ENCODE data around the gene L3MBTL1. TPM values are rescaled to one million over a fixed set of nuclear protein-coding genes. Genes with fewer than 3 reads are reported as not detected.

The L3MBTL1 gene
- total RNA-seq, 1 donor from 2014 or later, result 6.0 TPM

DNA sequence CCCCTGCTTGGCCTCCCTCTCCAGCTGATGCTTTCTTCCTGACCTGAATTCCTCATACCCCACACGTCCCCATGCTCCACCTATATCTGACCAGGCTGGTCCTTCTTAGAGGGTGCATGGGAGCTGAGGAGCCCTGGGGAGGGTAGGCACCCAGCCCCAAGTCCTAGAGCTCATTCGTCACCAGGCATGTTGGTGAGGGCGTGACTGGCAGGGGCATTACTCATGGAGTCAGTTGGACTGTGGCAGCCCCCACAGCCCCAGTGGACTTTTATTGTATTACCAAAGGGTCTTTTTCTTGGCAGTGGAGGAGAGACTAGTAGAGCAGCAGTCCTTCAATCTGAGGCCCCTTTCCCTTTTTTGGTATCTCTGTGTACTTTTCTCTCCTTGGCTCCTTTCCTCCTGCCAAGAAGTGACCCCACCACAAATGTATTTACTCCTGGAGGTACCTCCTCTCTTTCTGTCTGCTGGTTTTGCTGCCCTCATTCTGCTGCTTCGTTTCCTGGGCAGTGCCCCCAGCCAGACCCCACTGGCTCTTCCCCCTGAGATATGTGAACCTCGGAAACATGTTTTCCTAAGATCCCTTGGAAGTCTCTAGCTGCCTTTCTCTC is 40.9 kb downstream of the L3MBTL1 start:
- no peaks in the 10 kb centered on the region for H3K36me3 ChIP-seq (ENCODE audit: control insufficient read depth, insufficient read depth, low read length)
- TF ChIP-seq, protein P1, sequence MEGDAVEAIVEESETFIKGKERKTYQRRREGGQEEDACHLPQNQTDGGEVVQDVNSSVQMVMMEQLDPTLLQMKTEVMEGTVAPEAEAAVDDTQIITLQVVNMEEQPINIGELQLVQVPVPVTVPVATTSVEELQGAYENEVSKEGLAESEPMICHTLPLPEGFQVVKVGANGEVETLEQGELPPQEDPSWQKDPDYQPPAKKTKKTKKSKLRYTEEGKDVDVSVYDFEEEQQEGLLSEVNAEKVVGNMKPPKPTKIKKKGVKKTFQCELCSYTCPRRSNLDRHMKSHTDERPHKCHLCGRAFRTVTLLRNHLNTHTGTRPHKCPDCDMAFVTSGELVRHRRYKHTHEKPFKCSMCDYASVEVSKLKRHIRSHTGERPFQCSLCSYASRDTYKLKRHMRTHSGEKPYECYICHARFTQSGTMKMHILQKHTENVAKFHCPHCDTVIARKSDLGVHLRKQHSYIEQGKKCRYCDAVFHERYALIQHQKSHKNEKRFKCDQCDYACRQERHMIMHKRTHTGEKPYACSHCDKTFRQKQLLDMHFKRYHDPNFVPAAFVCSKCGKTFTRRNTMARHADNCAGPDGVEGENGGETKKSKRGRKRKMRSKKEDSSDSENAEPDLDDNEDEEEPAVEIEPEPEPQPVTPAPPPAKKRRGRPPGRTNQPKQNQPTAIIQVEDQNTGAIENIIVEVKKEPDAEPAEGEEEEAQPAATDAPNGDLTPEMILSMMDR (IDR thresholded peaks at IDR 0.05; ENCODE audit: insufficient read depth, low read length, poor library complexity, severe bottlenecking), result no peak
- H3K27me3 ChIP-seq (ENCODE audit: control insufficient read depth, insufficient read depth, low read length), result no peaks in the 10 kb centered on the region
- DNase-seq (ENCODE audit: low read depth), result no peak
- no peak overlapping the region for H3K4me3 ChIP-seq (ENCODE audit: low read depth, low read length)

DNA sequence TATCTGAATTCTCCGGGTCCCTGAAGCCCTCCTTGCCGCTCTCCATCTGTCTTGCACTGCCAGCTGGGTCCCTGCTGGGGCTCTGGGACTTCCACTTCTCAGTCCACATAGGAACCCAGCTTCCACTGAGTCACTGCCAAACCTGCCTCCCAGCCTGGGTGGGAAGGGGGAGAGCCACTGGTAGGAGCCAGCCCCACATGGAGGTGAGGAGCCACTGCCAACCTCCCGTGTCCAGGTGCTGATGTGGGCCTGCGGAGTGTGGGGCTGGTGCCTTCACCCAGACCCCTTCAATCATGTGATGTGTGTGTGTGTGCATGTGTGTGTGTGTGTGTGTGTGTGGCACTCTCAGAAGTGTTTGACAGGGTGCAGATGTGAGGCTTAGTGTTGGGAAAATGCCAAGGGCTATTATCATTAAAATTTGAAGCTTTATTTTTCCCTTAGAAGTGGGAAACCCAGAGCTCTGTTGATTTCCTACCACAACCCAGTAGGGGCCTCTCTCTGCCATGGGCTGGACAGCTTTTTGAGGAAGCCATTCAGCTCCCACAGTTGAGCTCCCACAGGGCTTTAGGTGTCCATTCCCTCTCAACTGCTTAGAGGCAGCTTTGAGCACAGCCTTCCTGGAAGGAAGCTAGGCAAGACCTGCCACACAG is 42.0 kb downstream of the L3MBTL1 start:
- no peak overlapping the region for H3K4me3 ChIP-seq (ENCODE audit: low read depth, low read length)
- TF ChIP-seq, protein P1 (IDR thresholded peaks at IDR 0.05; ENCODE audit: insufficient read depth, low read length, poor library complexity, severe bottlenecking), result no peak
- H3K27me3 ChIP-seq (ENCODE audit: control insufficient read depth, insufficient read depth, low read length), result no peaks in the 10 kb centered on the region
- DNase-seq (ENCODE audit: low read depth), result no peak
- no peaks in the 10 kb centered on the region for H3K36me3 ChIP-seq (ENCODE audit: control insufficient read depth, insufficient read depth, low read length)

DNA sequence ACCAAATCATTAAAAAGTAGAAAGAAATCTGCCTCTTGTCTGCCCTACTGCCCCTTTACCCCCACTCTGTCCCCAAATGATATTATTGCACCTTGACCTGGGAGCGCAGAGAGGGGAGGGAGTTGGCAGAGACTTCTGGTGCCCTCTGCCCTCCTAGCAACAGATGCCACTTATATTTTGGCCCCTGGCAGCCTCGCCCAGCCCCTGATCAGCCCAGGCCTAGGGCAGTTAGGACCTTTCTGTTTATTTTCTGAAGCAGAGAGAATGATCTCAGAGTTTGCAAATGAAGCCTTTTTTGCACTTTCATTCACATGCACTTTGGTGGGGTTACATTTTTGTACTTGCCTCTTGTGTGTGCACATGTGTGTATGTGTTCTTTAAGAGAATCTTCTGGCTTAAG is 43.0 kb downstream of the L3MBTL1 start:
- no peak for DNase-seq (ENCODE audit: low read depth)
- Histone ChIP-seq H3K27me3 (ENCODE audit: control insufficient read depth, insufficient read depth, low read length) (no peaks in the 10 kb centered on the region), H3K36me3 (ENCODE audit: control insufficient read depth, insufficient read depth, low read length) (no peaks in the 10 kb centered on the region), H3K4me3 (ENCODE audit: low read depth, low read length) (no peak overlapping the region)
- TF ChIP-seq, protein P1 (IDR thresholded peaks at IDR 0.05; ENCODE audit: insufficient read depth, low read length, poor library complexity, severe bottlenecking), result no peak

DNA sequence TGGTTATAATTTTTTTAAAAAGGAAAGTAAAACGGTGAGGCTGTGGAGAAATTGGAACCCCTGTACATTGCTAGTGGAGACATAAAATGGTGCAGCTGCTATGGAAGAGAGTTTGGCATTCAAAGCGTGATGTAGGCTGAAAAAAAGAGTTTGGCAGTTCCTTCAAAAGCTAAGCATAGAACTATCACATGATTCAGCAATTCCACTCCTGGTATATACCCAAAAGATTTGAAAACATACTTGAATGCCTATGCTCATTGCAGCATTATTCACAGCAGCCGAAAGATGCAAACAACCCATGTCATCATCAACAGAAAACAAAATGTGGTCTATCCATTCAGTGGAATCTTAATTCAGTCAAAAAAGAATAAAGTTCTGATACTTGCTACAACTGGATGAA is 46.9 kb downstream of the L3MBTL1 start:
- no peaks in the 10 kb centered on the region for H3K27me3 ChIP-seq (ENCODE audit: control insufficient read depth, insufficient read depth, low read length)
- DNase-seq (ENCODE audit: low read depth), result no peak
- TF ChIP-seq, protein P1 (IDR thresholded peaks at IDR 0.05; ENCODE audit: insufficient read depth, low read length, poor library complexity, severe bottlenecking), result no peak
- H3K36me3 ChIP-seq (ENCODE audit: control insufficient read depth, insufficient read depth, low read length), result no peaks in the 10 kb centered on the region
- H3K4me3 ChIP-seq (ENCODE audit: low read depth, low read length), result no peak overlapping the region

DNA sequence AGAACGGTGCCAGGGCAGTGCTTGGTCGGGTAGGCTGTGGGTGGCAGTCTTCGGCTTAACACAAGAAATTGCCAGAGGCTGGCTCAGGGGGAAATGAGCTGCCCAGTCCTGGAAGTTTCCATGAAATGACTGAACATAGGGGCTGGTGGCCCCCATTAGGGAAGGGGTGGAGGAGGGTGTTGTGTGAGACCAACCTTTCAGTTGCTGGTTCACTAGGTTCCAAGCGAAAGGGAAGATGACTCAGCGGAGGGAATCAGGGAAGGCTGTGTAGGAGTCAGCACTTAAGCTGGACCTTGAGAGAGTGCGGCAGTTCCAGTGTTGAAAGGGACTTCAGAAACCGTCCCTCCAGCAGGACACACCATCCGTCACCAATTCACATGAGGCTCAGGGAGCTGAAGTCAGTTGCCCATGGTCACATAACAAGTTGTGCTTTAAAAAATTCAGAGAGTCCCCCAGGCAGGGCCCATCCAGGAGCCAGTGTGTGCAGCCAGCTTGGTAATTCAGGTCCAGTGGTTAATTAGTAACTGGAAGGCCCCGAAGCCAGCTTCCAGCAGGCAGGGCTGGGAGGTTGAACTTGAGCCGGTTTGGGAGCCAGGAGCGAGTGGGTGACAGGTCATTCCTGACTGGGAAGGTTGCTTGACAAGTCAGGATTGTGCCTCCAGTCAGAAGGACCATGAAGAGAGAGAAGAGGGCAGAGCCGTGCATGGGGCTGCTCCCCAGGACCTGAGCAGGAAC is 51.1 kb downstream of the L3MBTL1 start, which contains the start of gene SGK2:
Gene SGK2 (plus strand): TSS at position 616 of the 735 bp plus-strand sequence. CDS start 7,469 bp downstream, outside the sequence.
- TF ChIP-seq, protein P1 (IDR thresholded peaks at IDR 0.05; ENCODE audit: insufficient read depth, low read length, poor library complexity, severe bottlenecking), result no peak
- peak; percentile 87 for DNase-seq (ENCODE audit: low read depth)
- Histone ChIP-seq H3K36me3 (ENCODE audit: control insufficient read depth, insufficient read depth, low read length) (no peaks in the 10 kb centered on the region), H3K4me3 (ENCODE audit: low read depth, low read length) (peak within 1 kb of the TSS; percentile 8), H3K27me3 (ENCODE audit: control insufficient read depth, insufficient read depth, low read length) (no peaks in the 10 kb centered on the region)
